Measurements from ENCODE around the gene BIN1. TPM values are rescaled to one million over a fixed set of nuclear protein-coding genes. Genes with fewer than 3 reads are reported as not detected.
A peak's percentile ranks its signal among the peaks of the same experiment; 100 is the strongest.

The BIN1 gene
- total RNA-seq, 1 donor from 2014 or later, result 26.9 TPM

DNA sequence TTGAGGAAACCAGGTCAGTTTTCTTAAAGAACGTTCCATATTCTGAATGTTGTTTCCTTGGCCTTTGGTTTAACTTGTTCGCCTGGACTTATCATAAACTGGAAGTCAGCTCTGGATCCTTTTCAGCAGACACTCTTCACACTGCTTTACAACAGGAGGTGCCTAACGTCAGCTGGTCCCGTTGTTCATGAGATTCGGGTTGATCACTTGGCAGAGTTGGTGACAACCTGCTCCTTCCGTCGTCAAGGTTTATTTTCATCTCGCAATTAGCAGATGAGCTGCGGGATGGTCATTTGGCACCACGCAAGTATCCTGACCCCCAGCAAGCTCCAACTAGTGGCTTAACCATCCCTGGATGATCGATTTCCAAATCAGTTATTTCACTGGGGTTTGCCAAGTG, 23.0 kb upstream of the BIN1 start:
- TF ChIP-seq EZH2phosphoT487 (IDR thresholded peaks at IDR 0.05) (no peak), EZH2 (IDR thresholded peaks at IDR 0.05) (no peak)
- H3K4me3 Mint-ChIP-seq, result no peak overlapping the region
- peaks cover 10% of the 10 kb centered on the region for H3K4me1 ChIP-seq
- no peak overlapping the region for H2AFZ ChIP-seq (replicated peaks)
- peaks cover 2% of the 10 kb centered on the region for H3K27me3 Mint-ChIP-seq (ENCODE audit: insufficient read depth, low read depth)
- no peaks in the 10 kb centered on the region for H3K36me3 ChIP-seq
- no peaks in the 10 kb centered on the region for H3K27me3 ChIP-seq
- H3K4me1 Mint-ChIP-seq, result peaks cover 12% of the 10 kb centered on the region
- no peak overlapping the region for H3K4me2 ChIP-seq
- DNase-seq (ENCODE audit: low spot score), result no peak
- no peak overlapping the region for H3K27ac ChIP-seq
- no peak overlapping the region for H3K9ac ChIP-seq
- no peak overlapping the region for H3K4me3 ChIP-seq
- H3K36me3 Mint-ChIP-seq, result peaks cover 2% of the 10 kb centered on the region
- H3K27ac Mint-ChIP-seq, result no peak overlapping the region
- H3K79me2 ChIP-seq (ENCODE audit: low read depth), result no peaks in the 10 kb centered on the region
- H3F3A ChIP-seq (ENCODE audit: low read depth), result peaks cover 20% of the 10 kb centered on the region
- H4K20me1 ChIP-seq (ENCODE audit: low read depth), result no peaks in the 10 kb centered on the region
- H3K9me3 Mint-ChIP-seq, result peaks cover 7% of the 10 kb centered on the region
- H3K9me3 ChIP-seq (ENCODE audit: low read depth), result peaks cover 4% of the 10 kb centered on the region

DNA sequence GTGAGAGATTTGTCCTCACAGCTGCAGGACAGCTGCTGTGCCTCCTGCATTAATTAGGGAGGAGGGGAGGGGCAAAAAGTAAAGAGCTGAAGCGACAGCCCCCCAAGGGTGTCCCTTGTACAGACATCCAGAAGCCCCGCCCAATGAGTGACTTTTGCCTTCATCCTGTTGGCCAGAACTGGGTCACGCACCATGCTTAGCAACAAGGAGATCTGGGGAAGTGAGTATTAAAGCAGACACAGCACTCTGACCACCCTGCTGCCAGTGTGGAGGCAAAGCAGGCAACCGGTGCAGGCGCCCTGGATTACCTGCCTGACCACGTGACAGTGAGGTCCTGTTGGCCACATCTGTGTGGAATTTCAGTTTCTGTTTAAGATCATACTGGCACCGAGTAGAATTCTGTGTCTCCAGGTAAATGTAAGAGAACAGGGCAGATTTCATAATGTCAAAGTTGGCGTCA, 21.5 kb upstream of the BIN1 start:
- H3K4me1 ChIP-seq, result peaks cover 10% of the 10 kb centered on the region
- peaks cover 12% of the 10 kb centered on the region for H3K4me1 Mint-ChIP-seq
- H3K4me3 ChIP-seq, result peak overlapping the region; percentile 2
- no peaks in the 10 kb centered on the region for H3K36me3 ChIP-seq
- H3K79me2 ChIP-seq (ENCODE audit: low read depth), result no peaks in the 10 kb centered on the region
- H3K4me3 Mint-ChIP-seq, result no peak overlapping the region
- H3K27me3 ChIP-seq, result no peaks in the 10 kb centered on the region
- TF ChIP-seq EZH2 (IDR thresholded peaks at IDR 0.05) (no peak), EZH2phosphoT487 (IDR thresholded peaks at IDR 0.05) (no peak)
- TF ChIP-seq, protein P1, sequence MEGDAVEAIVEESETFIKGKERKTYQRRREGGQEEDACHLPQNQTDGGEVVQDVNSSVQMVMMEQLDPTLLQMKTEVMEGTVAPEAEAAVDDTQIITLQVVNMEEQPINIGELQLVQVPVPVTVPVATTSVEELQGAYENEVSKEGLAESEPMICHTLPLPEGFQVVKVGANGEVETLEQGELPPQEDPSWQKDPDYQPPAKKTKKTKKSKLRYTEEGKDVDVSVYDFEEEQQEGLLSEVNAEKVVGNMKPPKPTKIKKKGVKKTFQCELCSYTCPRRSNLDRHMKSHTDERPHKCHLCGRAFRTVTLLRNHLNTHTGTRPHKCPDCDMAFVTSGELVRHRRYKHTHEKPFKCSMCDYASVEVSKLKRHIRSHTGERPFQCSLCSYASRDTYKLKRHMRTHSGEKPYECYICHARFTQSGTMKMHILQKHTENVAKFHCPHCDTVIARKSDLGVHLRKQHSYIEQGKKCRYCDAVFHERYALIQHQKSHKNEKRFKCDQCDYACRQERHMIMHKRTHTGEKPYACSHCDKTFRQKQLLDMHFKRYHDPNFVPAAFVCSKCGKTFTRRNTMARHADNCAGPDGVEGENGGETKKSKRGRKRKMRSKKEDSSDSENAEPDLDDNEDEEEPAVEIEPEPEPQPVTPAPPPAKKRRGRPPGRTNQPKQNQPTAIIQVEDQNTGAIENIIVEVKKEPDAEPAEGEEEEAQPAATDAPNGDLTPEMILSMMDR (IDR thresholded peaks at IDR 0.05), result no peak
- peaks cover 2% of the 10 kb centered on the region for H3K27me3 Mint-ChIP-seq (ENCODE audit: insufficient read depth, low read depth)
- H4K20me1 ChIP-seq (ENCODE audit: low read depth), result no peaks in the 10 kb centered on the region
- no peak overlapping the region for H3K27ac ChIP-seq
- no peak overlapping the region for H3K9ac ChIP-seq
- peaks cover 4% of the 10 kb centered on the region for H3K9me3 ChIP-seq (ENCODE audit: low read depth)
- H3K9me3 Mint-ChIP-seq, result peaks cover 15% of the 10 kb centered on the region
- H3K27ac Mint-ChIP-seq, result no peak overlapping the region
- H3K4me2 ChIP-seq, result peak overlapping the region; percentile 50
- peak; percentile 91 for DNase-seq (ENCODE audit: low spot score)
- H3F3A ChIP-seq (ENCODE audit: low read depth), result peaks cover 20% of the 10 kb centered on the region
- H2AFZ ChIP-seq (replicated peaks), result no peak overlapping the region
- peaks cover 2% of the 10 kb centered on the region for H3K36me3 Mint-ChIP-seq

DNA sequence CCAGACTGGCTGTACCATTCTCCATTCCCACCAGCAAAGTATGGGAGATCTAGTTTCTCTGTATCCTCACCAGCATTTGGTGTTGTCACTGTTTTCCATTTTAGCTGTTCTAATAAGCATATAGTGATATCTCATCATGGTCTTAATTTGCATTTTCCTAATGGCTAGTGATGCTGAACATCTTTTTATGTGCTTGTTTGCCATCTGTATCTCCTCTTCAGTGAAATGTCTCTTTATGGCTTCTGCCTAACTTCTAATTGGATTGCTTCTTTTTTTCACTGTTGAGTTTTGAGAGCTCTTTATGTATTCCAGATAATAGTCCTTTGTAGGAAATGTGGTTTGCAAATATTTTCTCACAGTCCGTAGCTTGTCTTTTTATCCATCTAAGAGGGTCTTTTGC, 18.9 kb upstream of the BIN1 start:
- TF ChIP-seq, protein P1 (IDR thresholded peaks at IDR 0.05), result no peak
- no peak for TF ChIP-seq EZH2phosphoT487 (IDR thresholded peaks at IDR 0.05)
- TF ChIP-seq EZH2 (IDR thresholded peaks at IDR 0.05), result no peak
- Histone ChIP-seq H3K4me1 (peaks cover 10% of the 10 kb centered on the region), H3K79me2 (ENCODE audit: low read depth) (no peaks in the 10 kb centered on the region), H3K9ac (no peak overlapping the region), H3K27me3 (no peaks in the 10 kb centered on the region), H3F3A (ENCODE audit: low read depth) (peaks cover 20% of the 10 kb centered on the region), H3K4me2 (no peak overlapping the region), H3K36me3 (no peaks in the 10 kb centered on the region), H3K9me3 (ENCODE audit: low read depth) (no peaks in the 10 kb centered on the region), H2AFZ (replicated peaks) (no peak overlapping the region), H3K27ac (no peak overlapping the region), H4K20me1 (ENCODE audit: low read depth) (no peaks in the 10 kb centered on the region), H3K4me3 (no peak overlapping the region)
- H3K27ac Mint-ChIP-seq, result no peak overlapping the region
- H3K36me3 Mint-ChIP-seq, result no peaks in the 10 kb centered on the region
- peaks cover 6% of the 10 kb centered on the region for H3K27me3 Mint-ChIP-seq (ENCODE audit: insufficient read depth, low read depth)
- H3K4me1 Mint-ChIP-seq, result peaks cover 12% of the 10 kb centered on the region
- peaks cover 31% of the 10 kb centered on the region for H3K9me3 Mint-ChIP-seq
- DNase-seq (ENCODE audit: low spot score), result no peak
- no peak overlapping the region for H3K4me3 Mint-ChIP-seq

DNA sequence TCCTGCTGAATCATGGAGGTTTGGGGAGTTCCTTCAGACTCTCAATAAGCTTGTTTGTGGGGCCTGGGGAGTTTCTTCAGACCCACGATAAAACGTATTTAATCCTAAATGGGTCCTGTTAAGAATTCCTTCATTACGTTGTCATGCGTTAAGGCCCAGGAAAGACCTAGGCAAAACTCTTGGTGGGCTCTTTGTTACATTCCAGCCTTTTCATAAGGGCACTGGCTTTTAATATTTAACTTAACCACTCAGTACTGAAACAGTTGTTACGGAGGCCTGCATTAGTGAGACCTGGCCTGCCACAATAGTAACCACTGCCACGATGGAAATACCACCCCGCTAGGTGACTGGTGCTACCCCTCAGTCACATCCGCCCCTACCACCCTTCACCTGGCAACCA, 17.5 kb upstream of the BIN1 start:
- Histone ChIP-seq H2AFZ (replicated peaks) (no peak overlapping the region), H3K27me3 (no peaks in the 10 kb centered on the region), H3K4me2 (no peak overlapping the region), H3K27ac (no peak overlapping the region), H3K9me3 (ENCODE audit: low read depth) (no peaks in the 10 kb centered on the region), H3K9ac (no peak overlapping the region), H3K36me3 (no peaks in the 10 kb centered on the region), H4K20me1 (ENCODE audit: low read depth) (no peaks in the 10 kb centered on the region), H3K79me2 (ENCODE audit: low read depth) (no peaks in the 10 kb centered on the region), H3K4me1 (peaks cover 10% of the 10 kb centered on the region), H3F3A (ENCODE audit: low read depth) (peaks cover 12% of the 10 kb centered on the region), H3K4me3 (no peak overlapping the region)
- Mint-ChIP-seq H3K4me1 (peaks cover 12% of the 10 kb centered on the region), H3K9me3 (peaks cover 35% of the 10 kb centered on the region), H3K27me3 (ENCODE audit: insufficient read depth, low read depth) (peaks cover 6% of the 10 kb centered on the region), H3K36me3 (no peaks in the 10 kb centered on the region), H3K27ac (no peak overlapping the region), H3K4me3 (no peak overlapping the region)
- TF ChIP-seq, protein P1 (IDR thresholded peaks at IDR 0.05), result no peak
- TF ChIP-seq EZH2phosphoT487 (IDR thresholded peaks at IDR 0.05) (no peak), EZH2 (IDR thresholded peaks at IDR 0.05) (no peak)
- no peak for DNase-seq (ENCODE audit: low spot score)

All from neural progenitor cell (in vitro differentiated cells).